ENCODE measurements around the gene CTBP1.
A peak's percentile ranks its signal among the peaks of the same experiment; 100 is the strongest.

The CTBP1 gene

GRCh38 chr4:1210971-1211370 is 38.0 kb downstream of the CTBP1 start:
- no peak for DNase-seq (ENCODE audit: low spot score)

DNA sequence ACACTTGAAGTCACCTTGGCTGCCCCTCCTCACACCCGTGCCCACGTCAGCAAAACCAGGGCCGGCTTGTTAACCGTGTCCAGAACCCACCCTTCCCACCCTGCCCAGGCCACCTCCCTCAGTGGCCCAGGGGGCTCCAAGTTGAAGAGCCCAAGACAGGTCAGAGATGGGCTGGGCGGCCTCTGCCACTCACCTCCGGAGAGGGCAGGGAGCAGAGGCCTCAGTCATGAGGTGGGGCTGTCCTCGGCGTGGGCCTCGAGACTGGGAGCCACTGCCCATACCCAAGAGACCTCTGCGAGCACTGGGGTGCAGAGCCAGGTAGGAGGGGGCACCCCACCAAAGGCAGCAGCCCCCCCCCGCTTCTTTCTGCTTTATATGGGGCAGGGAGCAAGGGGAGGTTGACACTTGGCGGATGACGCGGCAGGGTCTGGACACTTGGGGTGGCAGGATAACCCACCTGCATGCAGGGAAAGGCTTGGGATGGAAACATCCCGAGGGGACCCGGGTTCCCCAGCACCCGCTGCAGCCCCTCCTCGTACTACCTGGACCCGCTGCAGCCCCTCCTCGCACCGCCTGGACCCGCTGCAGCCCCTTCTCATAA is 38.6 kb downstream of the CTBP1 start:
- no peak for DNase-seq (ENCODE audit: low spot score)

DNA sequence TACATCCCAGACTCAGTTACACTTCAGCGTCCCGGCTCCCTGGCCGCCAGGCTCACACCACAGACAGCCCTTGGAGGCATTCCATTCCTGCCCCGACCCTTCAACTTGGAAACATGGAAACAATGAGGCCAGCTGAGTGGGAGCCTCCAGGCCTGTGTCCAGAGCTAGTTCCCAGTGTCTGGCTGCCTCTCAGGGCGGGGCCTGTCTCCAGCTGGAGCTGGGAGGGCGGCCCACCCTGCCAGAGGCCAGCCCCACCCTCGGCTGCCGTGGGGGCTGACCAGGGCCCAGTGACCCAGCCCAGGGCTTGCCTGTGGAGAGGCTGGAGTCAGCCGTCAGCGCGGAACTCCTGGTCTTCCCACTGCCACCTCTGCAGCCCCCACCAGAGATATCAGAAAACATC is 39.1 kb downstream of the CTBP1 start:
- DNase-seq (ENCODE audit: low spot score) = no peak

DNA sequence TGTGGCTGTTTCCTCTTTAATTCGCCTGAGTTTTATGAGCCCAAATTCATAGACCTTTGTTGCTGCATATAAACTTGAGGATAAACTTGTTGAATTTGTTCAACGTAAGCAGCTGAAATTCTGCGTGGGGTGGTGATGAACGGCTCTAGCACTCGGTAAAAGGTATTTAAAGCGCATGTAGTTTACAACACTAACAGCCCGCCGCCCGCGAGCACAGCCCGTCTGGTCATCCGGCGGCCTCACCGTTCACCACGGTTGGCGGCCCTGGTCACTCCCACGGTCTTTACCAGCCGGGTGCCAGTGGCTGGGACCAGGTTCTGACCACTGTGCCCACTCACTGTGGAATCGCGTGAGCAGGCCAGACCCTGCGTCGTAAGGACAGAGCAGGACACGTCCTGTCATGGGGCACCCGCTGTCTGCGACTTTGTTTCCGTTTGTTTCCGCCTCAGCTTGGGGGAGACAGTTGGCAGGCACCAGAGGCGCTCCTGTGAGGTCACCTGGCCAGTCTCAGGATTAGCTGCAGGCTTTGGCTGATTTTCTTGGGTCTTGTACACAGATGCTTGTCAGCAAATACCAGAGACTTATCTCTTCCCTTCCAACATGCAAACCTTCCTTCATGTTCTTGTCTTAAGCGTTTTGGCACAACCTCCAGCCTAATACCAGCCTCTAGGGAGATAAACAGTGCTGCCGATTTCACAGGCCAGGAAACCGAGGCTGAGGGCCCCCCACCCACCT is 39.8 kb downstream of the CTBP1 start:
- DNase-seq (ENCODE audit: low spot score) = no peak

DNA sequence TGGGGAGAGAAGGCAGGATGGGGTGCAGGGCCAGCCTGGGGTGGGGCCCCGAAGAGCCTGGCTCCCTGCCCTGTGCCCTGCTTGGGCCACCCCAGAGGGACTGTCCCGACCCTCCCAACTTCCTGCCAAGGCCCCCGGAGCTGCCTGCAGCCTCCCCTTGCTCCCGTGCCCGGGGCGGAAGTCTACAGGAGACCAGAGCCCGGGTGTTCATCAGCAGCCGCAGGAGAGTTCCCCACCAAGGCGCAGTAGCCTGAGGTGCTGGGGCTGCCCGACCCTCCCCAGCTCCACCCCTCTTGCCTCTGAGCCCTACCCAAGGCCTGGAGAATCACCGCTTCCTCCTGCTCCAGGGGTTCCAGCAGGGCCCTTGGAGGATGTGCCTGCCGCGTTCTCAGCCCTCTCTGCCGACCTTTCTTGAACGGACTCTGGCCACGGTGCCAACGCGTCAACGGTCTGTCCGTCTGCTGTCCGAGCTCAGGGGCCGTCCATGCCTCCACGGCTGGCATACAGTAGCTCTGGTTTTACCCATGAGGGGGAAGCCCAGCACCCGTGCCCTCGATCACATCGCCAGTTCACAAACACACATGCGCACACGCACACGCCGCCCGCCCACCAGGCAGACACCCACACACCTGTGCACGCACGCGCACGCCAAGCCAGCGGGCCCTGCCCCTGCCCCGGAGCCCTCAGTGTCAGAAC is 40.5 kb downstream of the CTBP1 start:
- DNase-seq (ENCODE audit: low spot score) = no peak

- DNase-seq (ENCODE audit: low spot score) = no peak
Measured at GRCh38 chr4:1207603-1208265, 41.2 kb downstream of the CTBP1 start.

DNA sequence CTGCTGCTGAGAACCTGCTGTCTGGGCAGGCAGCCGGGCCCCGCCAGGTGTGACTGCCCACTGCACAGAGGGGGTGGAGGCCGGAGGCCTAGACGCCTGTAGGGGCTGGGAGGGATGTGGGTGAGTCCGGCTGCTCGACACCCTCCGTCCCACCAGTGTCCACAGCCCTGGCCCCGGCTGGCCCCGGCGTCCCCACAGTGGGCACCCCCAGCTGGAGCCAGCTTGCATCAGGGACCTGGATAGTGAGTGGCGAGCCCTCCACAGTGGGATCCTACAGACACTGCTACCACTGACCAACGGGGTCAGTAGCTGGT is 41.8 kb downstream of the CTBP1 start:
- DNase-seq (ENCODE audit: low spot score) = no peak

DNA sequence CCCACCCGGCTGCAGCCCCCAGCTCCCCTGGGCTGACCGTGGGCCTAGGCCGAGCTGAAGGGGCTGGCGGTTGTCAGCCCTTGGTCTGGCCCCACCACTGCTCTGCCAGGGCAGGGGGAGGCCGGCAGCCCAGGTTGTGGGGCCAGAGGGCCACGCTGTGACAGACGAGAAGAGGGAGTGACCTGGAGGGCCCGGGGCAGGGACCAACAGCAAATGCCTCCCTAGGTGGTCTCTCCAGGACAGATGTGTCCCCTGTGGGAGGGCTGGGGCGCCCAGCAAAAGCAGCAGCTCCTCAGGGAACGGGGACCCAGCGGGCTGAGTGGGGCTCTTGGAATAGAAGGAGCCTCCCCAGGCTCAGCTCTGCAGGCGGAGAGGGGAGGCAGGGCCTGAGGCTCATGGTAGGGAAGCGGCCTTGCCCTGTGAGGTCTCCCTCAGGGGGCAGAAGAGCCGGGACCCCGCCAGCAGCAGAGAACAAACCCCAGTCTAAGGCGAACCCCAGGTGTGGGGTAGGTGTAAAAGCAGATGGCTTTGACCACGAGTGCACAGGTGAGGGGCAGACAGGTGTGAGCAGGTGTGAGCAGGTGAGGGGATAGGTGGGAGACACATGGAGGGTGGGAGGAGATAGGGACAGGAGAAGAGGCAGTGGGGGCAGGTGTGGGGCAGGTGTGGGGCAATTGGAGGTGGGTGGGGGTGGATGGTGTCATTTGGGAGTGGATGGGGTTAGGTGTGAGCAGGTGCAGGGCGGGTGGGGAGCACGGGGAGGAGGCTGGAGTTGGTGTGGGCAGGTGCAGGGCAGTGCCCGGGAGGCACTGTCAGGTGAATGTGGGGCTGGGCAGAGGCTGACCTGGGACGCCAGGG is 42.4 kb downstream of the CTBP1 start:
- DNase-seq (ENCODE audit: low spot score) = no peak

DNA sequence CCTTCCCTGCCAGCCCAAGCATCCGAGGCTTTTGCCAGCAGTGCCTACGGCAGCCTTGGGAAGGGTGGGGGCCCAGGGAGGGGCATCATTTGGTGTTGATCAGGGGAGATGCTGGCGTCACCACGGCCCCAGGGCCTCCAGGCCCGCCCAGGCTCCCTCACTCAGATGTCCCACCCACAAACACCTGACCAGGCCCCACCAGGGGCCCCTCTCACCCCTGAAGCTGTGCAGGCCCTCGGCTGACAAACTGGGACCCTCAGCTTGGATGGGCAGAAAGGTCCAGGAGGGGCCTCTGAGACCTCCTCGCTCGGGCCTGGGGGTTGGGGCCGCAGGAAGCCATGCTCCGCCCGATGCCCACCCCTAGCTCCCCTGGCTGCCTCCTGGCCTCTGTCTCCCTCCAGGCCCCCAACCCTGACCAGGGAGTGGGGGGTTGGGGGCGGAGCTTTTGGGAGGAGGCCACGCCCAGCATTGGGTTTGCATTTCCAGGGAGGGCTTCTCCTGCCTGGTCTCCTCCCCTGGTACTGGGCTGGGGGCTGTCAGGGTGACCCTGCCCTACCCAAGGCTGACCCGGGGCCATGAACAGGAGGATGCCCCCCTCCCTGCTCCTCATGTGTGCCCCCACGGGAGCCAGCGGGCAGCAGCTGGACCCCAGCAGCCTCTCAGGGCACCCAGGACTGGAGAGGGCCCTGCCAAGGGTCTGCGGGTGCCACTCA is 43.2 kb downstream of the CTBP1 start:
- DNase-seq (ENCODE audit: low spot score) = no peak

DNA sequence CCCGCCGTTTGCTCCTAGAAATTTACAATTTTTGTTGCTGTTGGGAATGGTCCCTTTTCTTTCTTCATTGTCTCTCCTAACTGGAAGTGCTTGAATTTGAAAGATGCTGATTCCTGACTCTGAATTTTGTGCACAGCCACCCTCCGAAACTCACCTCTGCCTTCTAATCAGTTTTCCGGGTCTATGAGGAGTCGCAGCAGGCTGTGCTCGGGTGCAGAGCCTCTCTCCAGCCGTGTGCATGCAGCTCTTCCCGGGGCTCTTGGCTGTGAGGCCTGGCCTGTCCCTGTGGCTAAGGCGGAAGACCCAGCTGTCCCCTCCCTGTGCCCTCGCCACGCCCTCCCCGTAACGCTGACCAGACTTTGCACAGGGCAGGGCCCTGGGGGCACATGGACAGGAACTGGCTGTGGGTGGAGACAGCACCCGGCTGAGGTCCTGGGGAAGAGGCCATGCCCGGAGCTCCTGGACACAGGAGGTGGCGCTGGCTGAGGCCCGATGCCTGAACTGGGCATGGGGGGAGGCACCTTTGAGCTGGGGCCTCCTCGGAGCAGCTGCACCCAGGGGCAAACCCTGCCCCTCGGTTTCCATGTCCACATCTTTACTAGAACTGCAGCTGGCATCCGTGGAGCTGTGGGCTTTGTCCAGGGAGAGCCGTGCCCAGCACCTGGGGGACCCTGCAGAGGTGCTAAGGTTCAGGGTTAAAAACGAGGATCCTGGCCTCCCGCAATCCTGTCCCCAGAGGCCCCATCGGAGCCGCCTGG is 43.9 kb downstream of the CTBP1 start:
- DNase-seq (ENCODE audit: low spot score) = no peak

- DNase-seq (ENCODE audit: low spot score) = no peak
Measured at GRCh38 chr4:1204286-1204827, 44.6 kb downstream of the CTBP1 start.

DNA sequence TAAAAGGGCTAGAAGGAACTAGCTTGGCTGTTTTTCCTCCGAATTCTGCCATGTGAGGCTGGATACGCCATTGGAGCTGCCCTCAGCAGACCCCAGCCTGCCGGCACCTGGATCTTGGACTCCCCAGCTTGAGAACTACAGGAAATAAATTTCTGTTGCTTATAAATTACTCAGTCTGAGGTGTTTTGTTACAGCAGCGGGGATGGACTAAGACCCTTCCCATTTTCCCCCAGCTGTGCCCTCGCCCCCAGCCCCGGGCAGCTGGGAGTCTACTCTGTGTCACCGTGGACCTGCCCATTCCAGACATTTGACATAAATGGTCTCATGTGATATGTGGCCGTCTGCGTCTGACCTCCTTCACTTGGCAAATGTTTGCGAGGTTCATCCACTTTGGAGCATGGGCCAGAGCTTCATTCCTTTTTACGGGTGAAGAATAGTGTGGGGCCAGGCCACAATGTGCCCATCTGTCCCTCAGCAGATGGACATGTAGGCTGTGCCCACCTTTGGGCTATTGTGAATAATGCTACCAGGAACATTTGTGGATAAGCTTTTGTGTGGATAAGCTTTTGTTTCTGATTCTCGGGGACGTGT is 45.8 kb downstream of the CTBP1 start:
- DNase-seq (ENCODE audit: low spot score) = no peak

GRCh38 chr4:1202526-1203011 is 46.4 kb downstream of the CTBP1 start:
- no peak for DNase-seq (ENCODE audit: low spot score)

GRCh38 chr4:1201851-1202525 is 46.9 kb downstream of the CTBP1 start:
- DNase-seq (ENCODE audit: low spot score) = no peak

DNA sequence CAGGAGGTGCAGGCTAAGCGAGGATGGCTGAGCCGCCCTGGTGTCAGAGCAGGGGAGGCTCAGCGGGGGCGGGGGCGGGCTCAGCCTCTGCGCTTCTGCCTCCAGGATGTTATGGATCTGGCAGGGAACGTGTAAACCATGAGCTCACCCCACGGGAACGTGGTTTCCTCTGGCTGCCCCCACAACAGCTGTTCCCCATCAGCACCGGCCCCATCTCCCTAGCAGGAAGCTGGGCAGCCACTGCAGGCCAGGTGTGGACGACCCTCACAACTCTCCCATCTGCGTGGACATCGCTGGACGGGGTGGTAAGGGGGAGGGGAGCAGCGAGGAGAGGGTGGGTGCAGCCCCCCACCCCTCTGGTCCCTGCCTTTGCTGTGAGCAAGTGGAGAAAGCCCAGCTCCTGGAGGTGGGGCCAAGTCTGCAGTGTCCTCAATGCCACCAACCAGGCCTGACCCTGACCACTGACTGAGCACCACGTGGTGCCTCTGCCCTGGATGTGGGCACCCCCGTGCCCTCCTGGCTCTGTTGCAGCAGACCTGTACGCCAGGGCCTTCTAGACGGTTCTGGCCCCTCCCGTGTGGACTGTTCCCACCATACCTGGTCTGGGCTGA is 48.4 kb downstream of the CTBP1 start:
- DNase-seq (ENCODE audit: low spot score) = peak; percentile 44

DNA sequence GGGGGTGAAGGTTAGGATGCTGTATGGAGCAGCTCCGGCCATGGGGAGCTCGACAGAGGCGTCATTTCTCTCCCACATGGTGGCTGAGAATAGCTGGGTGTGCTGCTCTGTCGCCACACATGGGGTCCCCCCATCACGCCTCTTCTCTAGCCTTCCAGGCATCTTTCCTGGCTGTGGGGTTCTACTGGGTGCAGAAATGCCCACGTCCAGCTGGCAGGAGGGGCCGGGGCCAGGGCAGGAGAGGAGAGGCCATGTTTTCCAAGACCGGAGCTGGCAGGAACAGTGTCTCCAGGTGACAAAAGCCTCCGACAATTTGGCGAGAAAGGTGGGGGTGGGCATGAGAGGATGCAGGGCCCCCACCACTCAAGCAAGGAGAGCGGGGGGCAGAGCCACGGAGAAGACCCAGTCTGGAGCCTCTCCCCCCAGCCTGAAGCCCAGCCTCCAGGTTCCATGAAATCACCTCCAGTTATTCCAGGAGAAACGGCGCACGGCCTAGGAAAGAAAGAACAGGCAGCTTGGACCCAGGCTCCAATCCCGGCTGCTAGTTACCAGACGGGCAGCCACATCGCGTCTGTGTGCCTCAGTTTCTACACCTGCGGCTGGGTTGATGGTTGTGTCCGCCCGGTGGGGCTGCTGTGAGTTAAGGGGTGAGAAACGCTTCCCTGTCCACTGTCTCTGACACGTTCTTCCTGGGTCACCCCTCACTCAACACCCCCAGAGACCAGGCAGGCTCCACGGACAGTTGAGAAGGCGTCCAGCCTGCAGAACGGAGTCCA is 49.2 kb downstream of the CTBP1 start:
- DNase-seq (ENCODE audit: low spot score) = no peak

GRCh38 chr4:1198098-1198844 is 50.7 kb downstream of the CTBP1 start:
- DNase-seq (ENCODE audit: low spot score) = no peak
